A204.1 (cell line): ENCODE data around the gene EPS8L1.
A peak's percentile ranks its signal among the peaks of the same experiment; 100 is the strongest.

Experiments
- FAIRE-seq: peaks from 2 replicates; lab custom pipeline; 2012; peaks lifted over from hg19 to GRCh38; lab: Jason Lieb, UNC

The EPS8L1 gene

GRCh38 chr19:55116232-55116858 lies 40.7 kb downstream of the EPS8L1 start:
- FAIRE-seq, result no peak

GRCh38 chr19:55116859-55117662 lies 41.4 kb downstream of the EPS8L1 start, which contains the start of gene PPP1R12C:
PPP1R12C (minus strand) TSS chr19:55117637; CDS start chr19:55117543, 94 bp downstream.
- FAIRE-seq, result no peak

GRCh38 chr19:55117663-55118391 lies 42.2 kb downstream of the EPS8L1 start:
- FAIRE-seq, result peak; percentile 91

- FAIRE-seq, result no peak
These were observed 42.8 kb downstream of the EPS8L1 start for GRCh38 chr19:55118401-55118991.

GRCh38 chr19:55119053-55119452 lies 43.4 kb downstream of the EPS8L1 start:
- FAIRE-seq, result no peak

GRCh38 chr19:55131421-55131820 lies 55.8 kb downstream of the EPS8L1 start:
- FAIRE-seq, result no peak

- no peak for FAIRE-seq
These were observed 56.9 kb downstream of the EPS8L1 start for GRCh38 chr19:55132453-55133129.

GRCh38 chr19:55133639-55134444 lies 58.2 kb downstream of the EPS8L1 start:
- no peak for FAIRE-seq

GRCh38 chr19:55134736-55135135 lies 59.1 kb downstream of the EPS8L1 start:
- FAIRE-seq, result no peak

GRCh38 chr19:55136399-55137102 lies 60.9 kb downstream of the EPS8L1 start:
- FAIRE-seq, result no peak
